HG03196 (cell line): Measurements from ENCODE around the gene SLCO4A1.
A peak's percentile ranks its signal among the peaks of the same experiment; 100 is the strongest.

Experiments
- ATAC-seq: cut with Tn5 transposase; IDR thresholded peaks from one replicate; pipeline ENCODE4 v1.9.1; 2021; ENCODE audit not compliant: unreplicated experiment

SLCO4A1 gene

DNA sequence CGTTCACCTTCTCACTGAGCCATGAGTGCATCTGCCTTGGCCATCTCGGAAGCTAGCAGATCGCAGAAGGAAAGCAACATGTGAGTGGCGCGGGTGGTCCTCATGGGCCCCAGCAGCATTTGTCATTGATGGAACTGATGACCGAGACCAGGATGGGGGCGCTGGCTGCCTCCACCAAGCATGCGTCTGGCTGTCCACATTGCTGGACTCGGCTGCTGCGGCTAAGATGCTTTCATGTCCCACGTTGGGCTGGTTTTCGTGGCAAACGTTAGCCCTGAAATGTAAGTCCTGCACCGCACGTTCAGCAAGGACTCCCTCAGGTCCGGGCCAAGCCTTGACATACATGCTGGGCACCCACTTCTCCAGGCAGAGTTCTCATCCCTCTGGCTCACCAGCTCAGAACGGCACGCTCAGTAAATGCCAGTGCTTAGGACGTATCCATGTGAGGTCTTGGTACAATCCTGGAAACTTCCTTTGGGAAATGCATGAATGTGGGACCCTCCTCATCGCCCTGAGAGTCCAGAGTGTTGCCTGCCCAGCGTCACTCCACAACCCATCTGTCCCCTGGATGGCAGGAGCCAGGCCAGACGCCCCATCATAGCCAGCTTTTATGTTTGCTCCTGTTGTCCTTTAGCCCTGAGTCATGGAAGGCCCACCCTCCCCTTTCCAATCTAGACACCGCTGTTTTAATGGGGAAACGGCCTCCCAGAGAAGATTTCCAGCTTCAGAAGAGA is 8.4 kb downstream of the SLCO4A1 start:
- ATAC-seq: no peak

DNA sequence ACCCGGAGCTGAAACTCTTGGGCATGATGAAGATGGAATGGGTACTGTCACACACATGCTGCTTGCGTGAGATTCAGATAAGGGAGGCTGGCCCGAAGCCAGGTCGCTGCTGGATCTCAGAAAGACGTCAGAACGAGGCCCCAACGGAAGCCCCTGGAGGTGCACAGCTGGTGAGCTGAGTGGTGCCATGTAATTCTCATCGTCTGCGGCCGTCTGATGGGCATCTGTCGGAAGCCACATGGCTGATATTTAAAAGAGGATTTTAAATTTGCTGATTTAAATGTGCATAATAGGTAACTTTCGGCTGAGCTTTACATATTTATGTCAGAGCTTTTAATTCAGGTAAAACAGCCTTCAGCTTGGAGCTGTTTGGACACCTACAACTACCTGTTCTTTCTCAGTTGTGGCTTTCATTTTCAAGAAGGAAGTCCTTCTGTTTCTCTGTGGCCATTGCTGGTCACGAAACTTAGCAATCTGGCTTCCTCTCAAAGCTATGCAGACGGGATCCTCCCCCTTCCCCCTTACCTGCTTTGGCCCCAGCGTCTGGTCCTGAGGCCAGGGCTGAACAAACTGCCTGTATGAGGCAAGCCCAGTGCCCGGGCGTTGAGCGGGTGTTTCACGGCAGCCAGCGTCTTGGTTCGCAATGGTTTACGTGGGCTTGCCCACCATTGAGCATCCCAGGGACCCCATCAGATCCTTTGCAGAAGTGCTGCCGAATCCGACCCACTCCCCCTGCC is 9.2 kb downstream of the SLCO4A1 start:
- ATAC-seq: peak; percentile 61

DNA sequence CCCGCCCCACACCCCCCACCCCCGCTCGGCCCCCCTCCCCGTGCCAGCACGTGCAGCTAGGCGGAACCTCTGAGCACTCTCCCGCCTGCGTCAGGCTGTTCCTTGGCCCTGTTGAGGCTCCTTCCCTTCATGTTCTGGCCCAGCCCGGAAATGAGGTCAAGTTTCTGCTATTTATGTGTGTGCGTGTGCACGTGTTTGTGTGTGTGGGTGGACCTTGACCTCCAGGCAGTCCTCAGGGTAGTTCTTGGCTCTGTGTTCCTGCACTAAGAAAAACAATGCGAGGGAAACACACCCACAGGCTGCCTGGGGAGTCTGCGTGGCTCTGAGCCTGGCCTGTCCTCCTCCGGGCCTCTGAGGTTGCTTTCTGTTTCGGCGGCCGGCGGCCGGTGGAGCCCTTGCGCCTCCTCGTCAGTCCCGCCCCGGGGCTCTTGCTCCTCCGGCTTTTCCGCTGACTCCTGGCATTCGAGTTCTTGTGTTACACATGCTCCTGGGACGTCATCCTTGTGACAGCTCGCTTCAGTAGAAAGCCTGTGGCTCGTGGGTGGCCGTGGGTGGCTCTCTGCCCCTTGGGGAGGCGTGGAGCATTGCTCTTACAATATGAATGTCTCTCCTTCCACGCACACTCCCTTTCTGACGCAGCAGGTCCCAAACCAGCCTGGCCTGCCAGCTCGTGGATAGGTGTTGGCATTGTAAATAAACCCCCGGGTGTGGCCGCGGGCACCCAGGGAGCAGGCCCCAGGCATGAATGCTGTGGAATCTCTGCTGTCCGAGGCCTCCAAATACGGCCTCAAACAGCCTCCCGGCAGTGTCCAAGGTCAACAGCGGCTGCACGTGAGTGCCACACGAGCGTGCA is 10.0 kb downstream of the SLCO4A1 start:
- peak; percentile 42 for ATAC-seq

DNA sequence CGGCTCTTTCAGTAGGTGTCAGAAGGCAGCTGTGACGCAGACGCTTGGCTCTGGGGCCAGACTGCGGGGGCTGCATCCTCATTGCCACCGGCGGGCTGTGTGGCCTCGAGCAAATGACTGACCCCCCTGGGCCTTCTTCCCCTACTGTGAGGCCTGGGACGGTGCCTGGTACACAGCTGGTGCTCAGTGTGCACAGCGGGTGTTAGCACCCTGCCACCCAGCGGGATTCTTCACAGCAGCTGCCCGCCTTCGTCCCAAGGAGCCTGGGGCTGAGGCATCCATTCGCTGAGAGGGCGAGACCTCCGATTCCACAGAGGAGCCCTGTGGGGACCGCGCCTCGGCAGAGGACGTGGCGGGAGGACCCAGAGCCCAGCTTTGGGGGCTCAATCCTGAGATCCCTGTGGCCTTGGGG is 10.6 kb downstream of the SLCO4A1 start:
- no peak for ATAC-seq

DNA sequence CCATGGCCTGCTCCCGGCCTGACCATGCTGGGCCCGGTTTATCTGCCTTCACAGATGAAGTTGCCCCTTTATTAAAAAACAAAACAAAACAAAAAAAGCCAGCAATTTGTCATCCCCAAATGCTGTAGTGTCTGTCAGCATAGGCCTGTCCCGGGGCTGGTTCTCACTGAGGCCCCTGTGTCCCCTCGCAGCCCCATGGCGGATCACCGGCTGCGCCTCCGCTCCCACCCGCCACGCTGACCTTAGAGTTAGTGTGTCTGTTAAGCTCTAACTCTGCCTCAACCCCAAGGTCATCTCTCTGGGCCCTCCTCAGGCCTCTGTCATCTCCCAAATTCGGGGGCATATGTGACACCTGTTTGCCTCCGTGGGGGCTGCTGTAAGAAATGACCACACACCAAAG is 11.1 kb downstream of the SLCO4A1 start:
- no peak for ATAC-seq

DNA sequence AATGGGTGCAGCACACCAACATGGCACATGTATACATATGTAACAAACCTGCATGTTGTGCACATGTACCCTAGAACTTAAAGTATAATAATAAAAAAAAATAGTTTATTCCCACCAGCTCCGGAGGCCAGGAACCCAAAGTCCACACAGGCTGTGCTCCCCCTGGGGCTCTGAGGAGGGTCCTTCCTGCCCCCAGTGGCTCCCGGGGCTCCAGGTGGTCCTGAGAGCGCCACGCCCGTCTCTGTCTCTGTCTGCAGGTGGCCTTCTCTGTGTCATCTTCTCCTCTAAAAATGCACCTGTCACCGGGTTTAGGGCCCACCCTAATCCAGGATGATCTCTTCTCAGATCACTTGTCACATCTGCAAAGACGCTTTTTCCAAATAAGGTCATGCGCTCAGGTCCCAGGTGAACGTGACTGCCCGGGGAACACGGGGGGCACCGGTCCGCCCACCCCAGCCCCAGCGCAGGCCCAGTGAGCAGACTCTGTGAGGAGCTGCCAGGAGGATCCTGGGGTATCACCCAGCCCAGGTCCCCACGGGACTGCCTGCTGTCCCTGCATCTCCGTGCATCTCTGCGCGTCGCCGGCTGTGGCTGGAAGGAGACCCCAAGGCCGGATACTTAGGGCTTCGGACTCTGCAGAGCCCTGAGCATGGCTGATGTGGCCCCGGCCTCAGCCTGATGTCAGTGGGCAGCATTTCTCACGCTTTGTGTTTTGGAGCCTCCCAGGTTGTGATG is 11.8 kb downstream of the SLCO4A1 start:
- ATAC-seq: no peak

DNA sequence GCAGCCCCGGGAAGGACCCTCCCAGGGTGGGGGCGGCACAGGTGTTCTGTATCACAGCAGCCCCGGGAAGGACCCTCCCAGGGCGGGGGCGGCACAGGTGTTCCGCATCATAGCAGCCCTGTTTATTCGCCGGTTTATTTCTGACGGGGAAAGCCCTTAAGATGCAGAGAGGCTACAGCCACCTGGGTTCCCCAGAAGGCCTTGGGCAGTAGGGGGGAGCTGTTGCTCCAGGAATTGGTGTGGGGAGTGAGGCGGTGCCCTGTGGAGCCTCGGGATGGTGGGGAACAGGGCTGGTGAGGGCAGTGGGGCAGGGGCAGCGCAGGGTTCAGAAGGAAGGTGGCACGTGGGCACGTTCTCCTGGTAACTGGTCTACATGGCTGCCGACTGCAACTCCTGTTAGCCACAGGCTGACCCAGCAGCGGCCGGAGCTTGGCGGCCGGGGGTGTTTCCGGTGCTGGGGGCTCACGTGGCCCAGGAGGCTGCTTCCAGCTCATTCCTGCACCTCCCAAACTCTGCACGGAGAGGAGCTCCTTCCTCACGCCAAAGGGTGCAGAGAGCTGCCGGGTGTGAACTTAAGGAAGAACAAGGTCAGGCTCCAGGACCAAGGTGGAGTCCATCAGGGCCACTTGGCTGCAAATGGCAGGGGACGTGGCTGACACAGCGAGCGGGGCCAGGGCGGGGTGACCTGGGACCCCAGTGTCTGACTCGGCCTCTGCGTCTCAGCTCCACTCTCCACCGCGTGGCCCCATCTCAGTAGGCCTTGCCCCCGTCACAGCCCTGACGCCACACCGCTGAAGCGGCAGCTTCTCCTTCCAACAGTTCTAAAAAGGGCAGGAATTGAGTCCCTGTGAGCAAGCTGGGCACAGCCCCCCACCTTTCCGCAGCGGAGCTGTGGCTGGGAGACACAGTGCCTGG is 13.2 kb downstream of the SLCO4A1 start:
- no peak for ATAC-seq

DNA sequence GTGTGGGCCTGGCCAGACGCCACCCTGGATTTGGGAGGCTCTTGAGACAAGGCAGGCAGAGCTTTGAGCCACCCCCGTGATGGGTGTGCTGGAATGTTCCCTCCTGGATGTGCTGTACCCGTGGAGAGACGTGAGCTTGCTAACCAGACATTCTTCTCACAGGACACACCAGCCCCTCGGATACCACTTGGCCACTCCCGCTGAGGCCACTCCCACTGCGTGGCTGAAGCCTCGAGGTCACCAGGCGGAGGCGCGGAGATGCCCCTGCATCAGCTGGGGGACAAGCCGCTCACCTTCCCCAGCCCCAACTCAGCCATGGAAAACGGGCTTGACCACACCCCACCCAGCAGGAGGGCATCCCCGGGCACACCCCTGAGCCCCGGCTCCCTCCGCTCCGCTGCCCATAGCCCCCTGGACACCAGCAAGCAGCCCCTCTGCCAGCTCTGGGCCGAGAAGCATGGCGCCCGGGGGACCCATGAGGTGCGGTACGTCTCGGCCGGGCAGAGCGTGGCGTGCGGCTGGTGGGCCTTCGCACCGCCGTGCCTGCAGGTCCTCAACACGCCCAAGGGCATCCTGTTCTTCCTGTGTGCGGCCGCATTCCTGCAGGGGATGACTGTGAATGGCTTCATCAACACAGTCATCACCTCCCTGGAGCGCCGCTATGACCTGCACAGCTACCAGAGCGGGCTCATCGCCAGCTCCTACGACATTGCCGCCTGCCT is 14.1 kb downstream of the SLCO4A1 start:
- ATAC-seq: no peak

DNA sequence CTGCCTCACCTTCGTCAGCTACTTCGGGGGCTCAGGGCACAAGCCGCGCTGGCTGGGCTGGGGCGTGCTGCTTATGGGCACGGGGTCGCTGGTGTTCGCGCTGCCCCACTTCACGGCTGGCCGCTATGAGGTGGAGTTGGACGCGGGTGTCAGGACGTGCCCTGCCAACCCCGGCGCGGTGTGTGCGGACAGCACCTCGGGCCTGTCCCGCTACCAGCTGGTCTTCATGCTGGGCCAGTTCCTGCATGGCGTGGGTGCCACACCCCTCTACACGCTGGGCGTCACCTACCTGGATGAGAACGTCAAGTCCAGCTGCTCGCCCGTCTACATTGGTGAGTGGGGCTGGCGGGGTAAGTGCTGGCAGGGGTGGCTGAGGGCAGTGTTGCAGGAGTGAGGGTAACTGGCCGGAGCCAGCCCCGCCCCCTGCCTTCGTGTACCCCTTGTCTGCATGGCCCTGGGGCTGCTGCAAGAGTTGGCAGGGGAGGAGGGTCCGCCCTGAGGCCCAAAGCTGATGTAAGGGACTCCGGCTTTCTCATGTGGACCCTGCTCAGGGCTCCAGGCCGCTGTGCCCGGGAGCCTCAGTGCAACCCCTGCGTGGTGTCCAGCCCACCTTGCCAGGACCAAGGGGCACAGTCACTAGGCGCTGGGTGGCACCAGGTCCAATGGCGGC is 14.8 kb downstream of the SLCO4A1 start:
- no peak for ATAC-seq

DNA sequence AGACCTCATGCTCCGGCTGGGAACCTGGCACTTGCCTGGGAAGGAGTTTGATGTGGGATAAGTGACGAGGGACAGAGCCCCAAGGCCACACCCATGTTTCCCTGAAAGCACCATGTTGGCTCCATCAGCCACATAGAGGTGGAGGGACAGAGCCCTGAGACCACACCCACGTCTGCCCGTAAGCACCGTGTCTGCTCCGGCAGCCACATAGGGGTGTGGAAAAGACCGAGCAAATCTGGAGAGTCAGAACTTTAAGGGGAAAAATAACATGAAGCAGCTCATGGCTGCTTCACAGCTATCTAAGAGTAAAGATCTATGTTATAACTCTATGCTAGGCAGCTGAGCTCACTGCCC is 15.3 kb downstream of the SLCO4A1 start:
- ATAC-seq: no peak

DNA sequence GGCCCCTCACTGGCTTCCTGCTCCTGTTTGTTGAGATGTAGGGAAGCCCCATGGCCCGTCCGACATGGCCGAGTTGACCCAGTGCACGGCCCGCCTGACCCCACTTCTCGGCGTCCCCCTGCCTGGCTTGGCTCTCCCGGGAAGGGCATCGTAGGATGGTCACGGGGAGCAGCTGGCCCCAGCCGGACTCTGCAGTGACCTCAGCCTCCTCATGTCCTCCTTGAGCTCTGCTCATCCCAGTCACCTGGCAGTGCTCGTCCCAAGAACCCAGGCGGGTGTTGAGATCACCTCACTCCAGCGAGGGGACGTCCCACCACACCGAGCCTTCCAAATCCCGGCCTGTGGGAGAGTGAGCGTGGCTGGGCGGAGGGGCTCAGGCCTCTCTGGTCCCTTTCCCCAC is 15.7 kb downstream of the SLCO4A1 start:
- ATAC-seq: no peak

DNA sequence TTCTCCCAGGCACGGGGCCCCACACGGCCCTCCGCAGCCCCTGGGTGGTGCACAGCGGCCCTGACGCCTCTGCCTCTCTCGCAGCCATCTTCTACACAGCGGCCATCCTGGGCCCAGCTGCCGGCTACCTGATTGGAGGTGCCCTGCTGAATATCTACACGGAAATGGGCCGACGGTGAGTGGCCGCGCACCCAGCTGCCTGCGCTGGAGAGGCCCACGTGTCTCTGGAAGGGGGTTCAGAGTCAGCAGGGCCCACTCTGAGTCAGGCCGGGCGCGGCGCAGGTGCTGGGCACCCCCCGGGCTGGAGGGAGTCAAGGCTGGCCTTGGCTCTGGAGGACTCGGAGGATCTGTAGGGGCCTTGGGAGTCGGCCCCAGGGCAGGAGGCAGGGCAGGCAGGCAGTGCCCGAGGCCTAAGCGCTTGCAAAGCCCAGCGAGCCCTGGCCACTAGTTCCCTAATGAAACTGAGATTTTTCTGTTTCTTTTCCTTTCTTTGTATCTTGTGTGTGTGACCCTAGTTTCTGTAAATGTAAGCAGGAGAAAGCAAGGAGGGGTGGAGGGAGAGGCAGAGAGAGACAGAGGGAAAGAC is 16.4 kb downstream of the SLCO4A1 start:
- ATAC-seq: no peak

DNA sequence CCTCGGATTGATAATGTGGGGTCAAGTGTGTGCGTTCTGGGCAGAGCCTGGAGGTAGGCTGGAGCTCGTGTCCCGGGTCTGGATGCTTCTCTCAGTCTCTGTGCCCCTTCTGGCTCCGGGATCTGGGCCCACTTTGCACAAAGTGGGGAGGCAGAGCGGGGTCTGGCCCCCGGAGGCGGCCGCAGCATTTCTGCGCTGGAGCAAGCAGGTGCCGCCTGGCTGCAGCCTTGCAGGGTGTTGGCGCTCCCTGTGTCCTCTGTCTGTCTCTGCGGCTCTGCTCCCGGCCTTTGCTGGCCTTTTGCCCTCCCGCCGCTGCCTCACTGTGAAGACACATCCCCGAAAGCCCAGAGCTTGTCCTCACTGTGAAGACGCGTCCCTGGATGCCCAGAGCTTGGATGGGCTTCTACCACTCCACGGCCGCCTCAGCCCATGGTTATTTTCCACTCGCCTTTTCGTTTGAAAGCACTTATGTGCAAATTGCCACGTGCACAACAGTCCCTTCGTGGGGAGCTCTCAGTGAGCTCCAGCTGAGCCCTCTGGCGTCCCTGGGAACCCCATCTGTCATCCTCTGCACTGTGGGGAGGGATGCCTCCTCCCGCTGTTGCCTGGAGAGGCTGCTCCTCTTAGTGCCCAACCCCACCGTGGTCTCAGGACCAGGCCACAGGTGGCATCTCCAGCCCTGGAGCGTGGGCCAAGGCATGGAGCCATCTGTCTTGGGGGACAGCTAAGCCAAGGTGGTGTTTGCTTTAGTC is 17.4 kb downstream of the SLCO4A1 start:
- no peak for ATAC-seq

DNA sequence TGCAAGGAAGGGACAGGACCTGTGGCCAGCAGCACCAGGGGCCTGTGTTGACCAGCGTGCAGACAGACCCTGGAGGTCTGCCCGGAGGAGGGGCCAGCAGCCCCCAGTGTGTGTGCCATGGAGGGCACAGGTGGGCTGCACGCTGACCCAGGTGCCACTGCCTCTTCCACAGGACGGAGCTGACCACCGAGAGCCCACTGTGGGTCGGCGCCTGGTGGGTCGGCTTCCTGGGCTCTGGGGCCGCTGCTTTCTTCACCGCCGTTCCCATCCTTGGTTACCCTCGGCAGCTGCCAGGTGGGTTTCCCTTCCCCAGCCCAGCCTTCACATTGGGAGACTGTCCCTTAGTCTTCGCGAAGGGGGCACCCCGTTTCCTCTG is 17.9 kb downstream of the SLCO4A1 start:
- no peak for ATAC-seq

DNA sequence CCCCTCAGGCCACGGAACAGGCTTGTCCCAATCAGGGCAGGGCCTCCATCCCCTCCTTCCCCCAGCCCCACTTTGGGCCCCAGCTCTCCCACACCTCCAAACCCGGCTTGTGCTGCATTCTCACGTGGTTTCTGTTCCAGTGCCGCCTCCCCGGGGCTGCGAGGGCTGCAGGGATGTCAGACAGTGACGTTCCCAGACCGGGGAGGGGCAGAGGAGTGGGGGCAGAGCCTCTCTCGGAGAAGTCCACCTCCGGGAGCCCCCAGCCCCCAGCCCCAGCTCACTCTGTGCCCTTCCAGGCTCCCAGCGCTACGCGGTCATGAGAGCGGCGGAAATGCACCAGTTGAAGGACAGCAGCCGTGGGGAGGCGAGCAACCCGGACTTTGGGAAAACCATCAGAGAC is 18.5 kb downstream of the SLCO4A1 start:
- no peak for ATAC-seq

DNA sequence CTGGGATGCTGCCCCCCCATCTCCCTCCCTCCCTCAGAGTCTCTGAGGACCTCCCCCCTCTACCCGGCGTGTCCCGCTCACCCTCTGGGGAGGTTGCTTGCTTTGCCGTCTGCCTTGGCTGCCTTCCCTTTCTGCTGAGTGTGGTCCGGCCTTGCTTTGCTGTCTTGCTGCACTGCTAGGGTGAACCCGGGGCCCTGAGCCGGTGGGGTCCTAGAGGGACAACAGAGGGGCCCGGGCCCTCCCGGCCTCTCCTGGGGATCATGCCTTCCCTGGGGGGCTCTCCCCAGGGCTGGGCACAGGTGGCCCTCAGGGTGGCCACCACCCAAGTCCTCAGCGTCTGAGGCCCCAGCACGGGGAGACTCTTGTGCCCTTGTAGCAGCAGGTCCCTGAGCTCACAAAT is 19.3 kb downstream of the SLCO4A1 start:
- ATAC-seq: no peak

DNA sequence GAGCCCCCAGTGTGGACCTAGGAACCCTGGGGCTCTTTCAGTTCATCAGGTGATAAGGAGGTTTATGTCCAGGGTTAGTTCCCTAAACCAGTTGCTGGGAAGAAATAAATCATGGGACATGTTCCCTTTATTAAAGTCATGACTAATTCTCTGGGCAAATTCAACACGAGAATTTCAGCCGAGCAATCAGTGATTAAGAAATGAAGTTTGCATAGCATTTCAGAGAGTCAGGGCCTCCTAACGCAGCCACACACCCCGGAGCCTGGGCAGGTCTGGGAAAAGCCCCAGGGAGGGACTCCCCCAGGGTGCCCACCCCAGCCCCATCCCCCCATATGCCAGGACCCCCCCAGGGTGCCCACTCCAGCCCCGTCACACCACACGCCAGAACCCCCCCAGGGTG is 20.1 kb downstream of the SLCO4A1 start:
- no peak for ATAC-seq
